ENCODE measurements around the gene ICAM3.

Gene ICAM3

GRCh38 chr19:10290876-10291553 is 48.4 kb downstream of the ICAM3 start:
- DNase-seq (ENCODE audit: low read depth), result no peak

GRCh38 chr19:10290357-10290875 is 49.0 kb downstream of the ICAM3 start:
- DNase-seq (ENCODE audit: low read depth), result no peak

DNA sequence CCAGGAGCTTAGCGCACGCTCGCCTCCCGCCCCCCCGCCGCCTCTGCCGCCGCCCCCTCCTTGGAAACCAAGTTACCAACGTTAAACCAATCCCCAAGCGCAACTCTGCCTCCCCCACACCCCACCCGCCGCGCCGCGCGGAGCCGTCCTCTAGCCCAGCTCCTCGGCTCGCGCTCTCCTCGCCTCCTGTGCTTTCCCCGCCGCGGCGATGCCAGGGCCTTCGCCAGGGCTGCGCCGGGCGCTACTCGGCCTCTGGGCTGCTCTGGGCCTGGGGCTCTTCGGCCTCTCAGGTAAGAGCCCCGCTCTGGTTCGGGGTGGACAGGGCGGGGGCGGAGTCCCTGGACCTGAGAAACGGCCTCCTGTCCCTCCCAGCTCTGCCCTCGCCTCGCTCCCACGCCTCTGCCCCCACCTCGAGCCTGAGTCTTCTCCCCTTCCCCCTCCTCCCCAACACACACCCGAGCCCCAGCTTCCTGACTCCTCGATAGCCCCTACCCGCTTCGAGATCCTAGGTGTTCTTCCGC is 49.5 kb downstream of the ICAM3 start, which contains the start of gene ICAM5:
TSS of gene ICAM5 (plus strand) at position 117 of the 521 bp plus-strand sequence. CDS start at position 209, 92 bp downstream.
- peak; percentile 31 for DNase-seq (ENCODE audit: low read depth)

DNA sequence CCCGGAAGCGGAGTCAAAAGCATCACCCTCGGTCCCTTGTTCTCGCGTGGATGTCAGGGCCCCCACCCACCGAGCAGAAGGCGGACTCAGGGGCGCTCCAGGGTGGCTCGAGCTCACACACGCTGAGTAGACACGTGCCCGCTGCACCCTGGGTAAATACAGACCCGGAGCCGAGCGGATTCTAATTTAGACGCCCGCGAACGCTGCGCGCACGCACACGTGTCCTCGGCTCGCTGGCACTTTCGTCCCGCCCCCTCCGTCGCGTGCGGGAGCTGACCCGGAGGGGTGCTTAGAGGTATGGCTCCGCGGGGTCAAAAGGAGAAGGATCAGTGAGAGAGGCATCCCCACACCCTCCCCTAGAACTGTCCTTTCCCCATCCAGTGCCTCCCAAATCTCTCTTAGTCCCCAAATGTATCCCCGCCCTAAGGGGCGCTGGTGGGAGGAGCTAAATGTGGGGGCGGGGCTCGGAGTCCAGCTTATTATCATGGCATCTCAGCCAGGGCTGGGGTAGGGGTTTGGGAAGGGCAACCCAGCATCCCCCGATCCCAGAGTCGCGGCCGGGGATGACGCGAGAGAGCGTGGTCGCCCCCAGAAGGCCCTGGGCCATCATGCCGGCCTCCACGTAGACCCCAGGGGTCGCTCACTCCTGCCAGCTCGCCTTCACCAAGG is 50.1 kb downstream of the ICAM3 start:
- peak; percentile 79 for DNase-seq (ENCODE audit: low read depth)

DNA sequence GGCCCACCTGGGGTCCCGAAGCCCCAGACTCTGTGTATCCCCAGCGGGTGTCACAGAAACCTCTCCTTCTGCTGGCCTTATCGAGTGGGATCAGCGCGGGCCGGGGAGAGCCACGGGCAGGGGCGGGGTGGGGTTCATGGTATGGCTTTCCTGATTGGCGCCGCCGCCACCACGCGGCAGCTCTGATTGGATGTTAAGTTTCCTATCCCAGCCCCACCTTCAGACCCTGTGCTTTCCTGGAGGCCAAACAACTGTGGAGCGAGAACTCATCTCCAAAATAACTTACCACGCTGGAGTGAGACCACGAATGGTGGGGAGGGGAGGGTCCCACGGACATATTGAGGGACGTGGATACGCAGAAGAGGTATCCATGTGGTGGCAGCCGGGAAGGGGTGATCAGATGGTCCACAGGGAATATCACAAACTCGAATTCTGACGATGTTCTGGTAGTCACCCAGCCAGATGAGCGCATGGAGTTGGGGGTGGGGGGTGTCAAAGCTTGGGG is 50.7 kb downstream of the ICAM3 start:
- peak; percentile 66 for DNase-seq (ENCODE audit: low read depth)

DNA sequence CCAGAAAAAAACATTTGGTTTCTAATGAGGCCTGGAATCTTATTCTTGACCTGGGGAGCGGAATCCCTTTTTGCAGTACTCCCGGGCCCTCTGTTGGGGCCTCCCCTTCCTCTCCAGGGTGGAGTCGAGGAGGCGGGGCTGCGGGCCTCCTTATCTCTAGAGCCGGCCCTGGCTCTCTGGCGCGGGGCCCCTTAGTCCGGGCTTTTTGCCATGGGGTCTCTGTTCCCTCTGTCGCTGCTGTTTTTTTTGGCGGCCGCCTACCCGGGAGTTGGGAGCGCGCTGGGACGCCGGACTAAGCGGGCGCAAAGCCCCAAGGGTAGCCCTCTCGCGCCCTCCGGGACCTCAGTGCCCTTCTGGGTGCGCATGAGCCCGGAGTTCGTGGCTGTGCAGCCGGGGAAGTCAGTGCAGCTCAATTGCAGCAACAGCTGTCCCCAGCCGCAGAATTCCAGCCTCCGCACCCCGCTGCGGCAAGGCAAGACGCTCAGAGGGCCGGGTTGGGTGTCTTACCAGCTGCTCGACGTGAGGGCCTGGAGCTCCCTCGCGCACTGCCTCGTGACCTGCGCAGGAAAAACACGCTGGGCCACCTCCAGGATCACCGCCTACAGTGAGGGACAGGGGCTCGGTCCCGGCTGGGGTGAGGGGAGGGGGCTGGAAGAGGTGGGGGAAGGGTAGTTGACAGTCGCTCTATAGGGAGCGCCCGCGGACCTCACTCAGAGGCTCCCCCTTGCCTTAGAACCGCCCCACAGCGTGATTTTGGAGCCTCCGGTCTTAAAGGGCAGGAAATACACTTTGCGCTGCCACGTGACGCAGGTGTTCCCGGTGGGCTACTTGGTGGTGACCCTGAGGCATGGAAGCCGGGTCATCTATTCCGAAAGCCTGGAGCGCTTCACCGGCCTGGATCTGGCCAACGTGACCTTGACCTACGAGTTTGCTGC is 52.4 kb downstream of the ICAM3 start, which contains the start of gene ICAM4:
TSS of gene ICAM4 (plus strand) at position 153 of the 935 bp plus-strand sequence. CDS start at position 211, 58 bp downstream.
- no peak for DNase-seq (ENCODE audit: low read depth)

DNA sequence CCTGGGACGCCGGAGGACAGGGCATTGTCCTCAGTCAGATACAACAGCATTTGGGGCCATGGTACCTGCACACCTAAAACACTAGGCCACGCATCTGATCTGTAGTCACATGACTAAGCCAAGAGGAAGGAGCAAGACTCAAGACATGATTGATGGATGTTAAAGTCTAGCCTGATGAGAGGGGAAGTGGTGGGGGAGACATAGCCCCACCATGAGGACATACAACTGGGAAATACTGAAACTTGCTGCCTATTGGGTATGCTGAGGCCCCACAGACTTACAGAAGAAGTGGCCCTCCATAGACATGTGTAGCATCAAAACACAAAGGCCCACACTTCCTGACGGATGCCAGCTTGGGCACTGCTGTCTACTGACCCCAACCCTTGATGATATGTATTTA is 54.0 kb downstream of the ICAM3 start:
- DNase-seq (ENCODE audit: low read depth), result no peak

GRCh38 chr19:10284960-10285278 is 54.5 kb downstream of the ICAM3 start:
- no peak for DNase-seq (ENCODE audit: low read depth)

DNA sequence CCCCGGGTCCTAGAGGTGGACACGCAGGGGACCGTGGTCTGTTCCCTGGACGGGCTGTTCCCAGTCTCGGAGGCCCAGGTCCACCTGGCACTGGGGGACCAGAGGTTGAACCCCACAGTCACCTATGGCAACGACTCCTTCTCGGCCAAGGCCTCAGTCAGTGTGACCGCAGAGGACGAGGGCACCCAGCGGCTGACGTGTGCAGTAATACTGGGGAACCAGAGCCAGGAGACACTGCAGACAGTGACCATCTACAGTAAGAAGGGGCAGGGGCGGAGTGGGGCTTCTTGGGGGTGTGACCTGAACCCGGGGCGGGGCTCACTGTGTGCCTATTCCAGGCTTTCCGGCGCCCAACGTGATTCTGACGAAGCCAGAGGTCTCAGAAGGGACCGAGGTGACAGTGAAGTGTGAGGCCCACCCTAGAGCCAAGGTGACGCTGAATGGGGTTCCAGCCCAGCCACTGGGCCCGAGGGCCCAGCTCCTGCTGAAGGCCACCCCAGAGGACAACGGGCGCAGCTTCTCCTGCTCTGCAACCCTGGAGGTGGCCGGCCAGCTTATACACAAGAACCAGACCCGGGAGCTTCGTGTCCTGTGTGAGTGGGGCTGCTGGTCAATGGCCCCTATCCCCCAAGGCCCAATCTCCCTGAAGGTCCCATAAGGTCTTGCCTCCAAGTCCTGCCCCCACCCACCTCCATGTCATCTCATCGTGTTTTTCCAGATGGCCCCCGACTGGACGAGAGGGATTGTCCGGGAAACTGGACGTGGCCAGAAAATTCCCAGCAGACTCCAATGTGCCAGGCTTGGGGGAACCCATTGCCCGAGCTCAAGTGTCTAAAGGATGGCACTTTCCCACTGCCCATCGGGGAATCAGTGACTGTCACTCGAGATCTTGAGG is 55.1 kb downstream of the ICAM3 start:
- DNase-seq (ENCODE audit: low read depth), result no peak
